HT-29 (cell line): ENCODE results near the gene SASS6. TPM values are rescaled to one million over a fixed set of nuclear protein-coding genes. Genes with fewer than 3 reads are reported as not detected.

ENCODE experiments used
- DNase-seq: peaks from one replicate; pipeline ENCODE4 v3.0.0-alpha.2; 2015; ENCODE audit warnings: low spot score
- total RNA-seq: library from RNA; depleted of rRNA; stranded (reverse); fragments of >200 nt; shearing (Covaris generic); gene quantifications from 2 replicates; pipeline ENCODE4 v1.2.3, GENCODE V29; 2014

Gene SASS6
- total RNA-seq, 1 experiment from 2014 or later = 3.9 TPM

GRCh38 chr1:100109554-100110066 is 23.1 kb downstream of the SASS6 start:
- no peak for DNase-seq

- no peak for DNase-seq
These were observed 25.0 kb downstream of the SASS6 start for GRCh38 chr1:100107696-100108095.

DNA sequence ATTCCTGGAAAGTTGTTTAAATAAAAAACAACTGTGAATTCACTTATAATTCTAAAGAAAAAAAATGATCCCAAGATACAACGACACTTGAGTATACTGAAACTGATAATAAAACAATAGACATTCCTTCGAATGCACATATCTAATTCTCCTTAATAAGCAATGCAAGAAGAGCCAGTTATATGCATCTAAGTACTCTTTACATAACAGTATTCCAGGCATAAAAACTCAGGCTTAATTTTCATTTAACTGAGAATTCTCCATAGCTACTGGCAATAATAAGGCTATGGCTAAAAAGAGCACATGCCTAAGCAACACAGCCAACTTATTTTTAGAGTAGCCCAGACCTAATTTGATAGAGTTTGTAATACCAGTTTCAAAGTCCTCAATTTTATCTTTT is 31.2 kb downstream of the SASS6 start:
- DNase-seq = no peak

GRCh38 chr1:100100202-100100601 is 32.5 kb downstream of the SASS6 start:
- no peak for DNase-seq

- DNase-seq = no peak
These were observed 42.3 kb downstream of the SASS6 start for GRCh38 chr1:100090471-100090870.

- no peak for DNase-seq
These were observed 43.6 kb downstream of the SASS6 start for GRCh38 chr1:100089082-100089481.

- no peak for DNase-seq
These were observed 45.3 kb downstream of the SASS6 start for GRCh38 chr1:100087396-100087795.

GRCh38 chr1:100080331-100080730 is 52.4 kb downstream of the SASS6 start:
- no peak for DNase-seq

GRCh38 chr1:100077531-100077930 is 55.2 kb downstream of the SASS6 start:
- DNase-seq = no peak

- DNase-seq = no peak
These were observed 56.0 kb downstream of the SASS6 start for GRCh38 chr1:100076744-100077143.

- DNase-seq = no peak
These were observed 56.4 kb downstream of the SASS6 start for GRCh38 chr1:100076319-100076718.

DNA sequence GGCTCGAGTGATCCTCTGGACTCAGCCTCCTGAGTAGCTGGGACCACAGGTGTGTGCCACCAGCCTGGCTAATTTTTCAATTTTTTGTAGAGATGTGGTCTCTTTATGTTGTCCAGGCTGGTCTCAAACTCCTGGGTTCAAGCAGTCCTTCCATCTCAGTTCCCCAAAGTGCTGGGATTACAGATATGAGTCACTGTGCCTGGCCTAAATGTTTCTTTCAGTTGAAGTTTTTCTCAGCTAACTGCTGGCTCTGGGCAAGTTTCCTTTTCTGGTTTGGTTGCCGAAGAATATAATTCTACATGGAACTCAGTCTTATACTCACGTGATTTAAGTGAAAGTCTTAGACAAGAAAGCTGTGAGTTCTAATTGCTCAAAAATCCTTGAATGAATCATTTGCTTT is 57.0 kb downstream of the SASS6 start:
- DNase-seq = no peak

GRCh38 chr1:100074604-100075395 is 57.9 kb downstream of the SASS6 start:
- DNase-seq = no peak

GRCh38 chr1:100073531-100073930 is 59.2 kb downstream of the SASS6 start:
- no peak for DNase-seq

DNA sequence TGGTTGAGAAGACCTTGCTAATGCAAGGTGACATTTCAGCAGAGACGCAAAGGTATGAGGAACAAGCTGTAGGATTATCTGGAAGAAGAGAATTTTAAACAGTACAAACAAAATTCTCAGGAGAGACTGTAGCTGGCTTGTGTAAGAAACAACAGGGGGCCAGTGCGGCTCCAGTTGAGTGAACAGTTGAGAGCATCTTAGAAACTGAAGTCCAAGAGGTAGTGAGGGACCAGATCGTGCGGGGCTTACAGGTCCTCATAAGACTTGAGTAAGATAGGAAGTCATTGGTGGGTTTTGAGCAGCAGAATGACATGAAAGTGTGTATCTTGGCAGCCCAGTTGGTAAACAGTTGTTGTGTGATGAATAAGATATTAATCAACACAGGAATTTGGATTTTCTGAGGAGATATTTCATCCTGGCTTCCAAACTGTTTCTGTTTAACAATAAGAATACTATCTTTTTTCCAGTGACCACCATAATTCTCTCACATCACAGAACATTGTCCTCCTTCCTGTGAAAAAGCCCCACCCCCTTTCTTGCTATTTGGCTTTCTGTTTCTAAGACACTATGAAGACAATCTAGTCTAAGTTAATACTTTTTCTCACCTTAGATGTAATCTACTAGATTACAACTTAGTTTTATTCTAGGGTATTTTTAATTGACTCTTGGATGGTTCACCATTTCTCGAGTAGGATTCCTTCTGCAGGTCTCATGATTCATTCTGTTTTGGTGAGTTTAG is 62.4 kb downstream of the SASS6 start:
- no peak for DNase-seq

DNA sequence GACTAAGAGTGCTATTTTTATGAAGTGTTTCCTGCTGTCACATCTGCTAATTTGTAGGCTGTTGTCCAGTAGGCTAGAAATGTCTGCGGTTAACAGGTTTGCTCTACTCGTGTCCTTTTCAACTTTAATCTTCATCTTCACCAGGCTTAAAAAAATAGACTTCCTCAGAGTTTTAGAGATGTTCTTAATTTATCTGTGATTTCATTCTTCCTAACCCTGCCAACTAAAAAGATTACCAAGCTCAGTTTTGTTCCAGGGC is 66.8 kb downstream of the SASS6 start:
- DNase-seq = no peak

DNA sequence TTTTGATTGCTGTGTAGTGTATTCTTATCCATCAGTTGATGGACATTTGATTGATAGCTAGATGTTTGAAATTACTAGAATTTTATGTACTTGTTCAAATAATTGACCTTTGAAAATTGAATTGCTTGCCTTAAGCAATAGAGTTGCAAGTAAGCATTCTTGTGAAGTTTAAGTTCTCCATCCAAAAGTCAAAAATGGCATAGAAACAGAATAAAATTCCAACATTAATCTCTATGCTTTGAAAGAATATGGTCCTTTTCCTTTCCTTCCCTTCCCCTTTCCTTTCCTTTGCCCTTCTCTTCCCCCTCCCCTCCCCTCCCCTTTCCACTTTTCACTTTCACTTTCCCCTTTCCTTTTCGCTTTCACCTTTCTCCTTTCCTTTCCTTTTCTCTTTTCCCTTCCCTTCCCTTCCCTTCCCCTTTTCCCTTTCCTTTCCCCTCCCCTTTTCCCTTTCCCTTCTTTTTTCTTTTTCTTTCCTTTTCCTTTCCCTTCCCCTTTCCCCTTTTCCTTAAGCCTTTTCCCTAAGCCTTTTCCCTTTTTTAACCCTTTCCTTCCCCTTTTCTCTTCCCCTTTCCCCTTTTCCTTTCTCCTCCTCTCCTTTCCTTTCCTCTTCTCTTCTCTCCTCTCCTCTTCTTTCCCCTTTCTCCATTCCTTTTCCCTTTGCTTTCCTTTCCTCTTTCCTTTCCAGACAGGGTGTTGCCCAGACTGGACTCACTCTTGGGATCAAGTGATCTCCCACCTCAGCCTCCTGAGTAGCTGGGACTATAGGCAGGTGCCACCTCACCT is 67.4 kb downstream of the SASS6 start:
- no peak for DNase-seq

DNA sequence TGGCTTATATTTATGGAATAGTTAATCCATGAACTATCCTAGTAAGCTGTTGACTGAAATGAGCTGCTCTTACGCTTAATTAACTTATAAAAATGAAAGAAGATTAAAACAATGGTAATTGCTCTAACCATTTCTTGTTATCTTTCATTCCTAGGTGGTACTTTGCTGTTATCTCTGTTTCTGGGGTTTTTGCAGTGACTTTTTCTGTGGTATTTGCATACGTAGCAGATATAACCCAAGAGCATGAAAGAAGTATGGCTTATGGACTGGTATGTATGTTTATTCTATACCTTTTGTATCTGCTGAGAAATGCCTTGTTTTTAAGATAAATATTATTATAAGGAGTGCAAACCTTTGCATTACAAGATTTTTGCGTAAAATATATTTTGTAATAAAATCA is 71.0 kb downstream of the SASS6 start:
- no peak for DNase-seq

DNA sequence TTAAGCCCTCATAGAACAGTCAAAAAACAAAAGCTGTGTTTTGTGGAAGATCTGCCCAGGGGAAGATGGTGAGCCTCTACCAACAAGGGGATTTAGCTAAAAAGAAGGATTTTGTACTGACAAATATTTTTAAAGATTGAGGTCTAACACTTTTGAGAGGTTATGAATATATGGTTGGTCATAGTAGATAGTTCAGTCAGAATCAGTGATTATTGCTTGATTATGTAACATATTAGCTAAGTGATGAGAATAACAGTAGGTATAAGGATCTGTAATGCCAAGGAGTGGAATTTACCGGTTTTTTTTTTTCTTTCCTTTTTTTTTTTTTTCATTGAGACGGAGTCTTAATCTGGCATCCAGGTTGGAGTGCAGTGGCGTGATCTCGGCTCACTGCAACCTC is 79.0 kb downstream of the SASS6 start:
- DNase-seq = no peak

DNA sequence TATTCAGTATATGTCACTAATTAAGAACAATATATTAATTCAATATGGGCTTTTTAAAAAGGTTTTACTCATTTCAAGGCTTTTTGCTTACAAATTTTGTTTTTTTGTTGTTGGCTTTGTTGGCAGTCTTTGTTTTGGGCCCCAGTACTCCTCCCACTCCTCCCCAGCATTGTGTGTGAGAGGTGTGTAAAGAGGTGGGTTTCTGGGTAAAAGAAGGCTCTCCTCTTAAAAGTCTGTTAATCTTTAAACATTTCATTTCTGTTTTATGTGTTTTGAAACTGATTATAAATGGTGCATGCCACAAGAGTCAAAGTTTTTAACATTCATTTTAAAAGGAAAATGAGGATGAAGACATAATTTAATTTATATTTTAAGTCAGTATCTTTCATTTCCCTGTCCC is 79.6 kb downstream of the SASS6 start:
- no peak for DNase-seq

DNA sequence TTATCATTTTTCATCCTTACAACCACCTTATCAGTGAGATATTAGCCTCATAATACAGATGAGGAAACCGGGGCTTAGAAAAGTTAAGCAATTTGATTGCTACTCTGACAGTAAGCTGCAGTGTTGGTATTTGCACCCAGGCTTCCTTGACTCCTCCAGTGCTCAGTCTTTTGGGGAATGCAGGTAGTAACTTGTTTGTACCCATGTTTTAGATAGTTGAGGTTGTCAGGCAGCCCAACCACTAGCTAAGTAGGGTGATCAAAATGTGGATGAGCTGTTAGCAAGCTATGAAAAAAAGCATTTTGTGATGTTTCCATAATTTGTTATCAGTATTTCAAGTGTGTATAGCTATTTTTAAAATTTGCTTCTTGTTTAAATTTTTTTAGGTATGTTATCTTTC is 80.8 kb downstream of the SASS6 start:
- DNase-seq = no peak

DNA sequence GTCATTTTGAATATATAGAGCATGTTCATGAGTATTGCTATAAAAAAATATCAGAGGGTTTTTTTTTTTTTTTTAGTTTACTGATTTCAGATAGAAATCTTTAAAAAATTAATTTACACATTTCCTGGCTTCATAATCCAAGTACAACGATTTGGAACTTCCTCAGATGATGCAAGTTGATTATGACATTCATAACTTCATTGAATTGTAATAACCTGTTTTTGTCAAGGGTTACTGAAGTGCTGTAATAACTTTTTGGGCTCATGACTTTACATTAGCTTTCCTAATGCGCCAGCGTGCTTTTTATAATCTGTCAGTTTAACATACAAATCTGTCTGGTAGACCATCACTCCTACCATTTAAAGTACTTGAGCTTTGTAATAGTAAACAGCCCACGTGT is 81.3 kb downstream of the SASS6 start:
- DNase-seq = no peak
